MCF 10A (cell line): ENCODE measurements around the gene COL25A1. TPM values are rescaled to one million over a fixed set of nuclear protein-coding genes. Genes with fewer than 3 reads are reported as not detected.
"Not testable (repeated sequence)": the region's sequence is repeated elsewhere in the genome, so short reads cannot be mapped to it uniquely, and the experiment has no call there.

ENCODE experiments used
- BruUV-seq: library from RNA; stranded (reverse); fragments of 400-500 nt; replicated peaks from 2 replicates; lab custom pipeline; 2021; lab: Mats Ljungman, UMichigan
- CTCF ChIA-PET: fragments of 300-600 bp; sonication (Branson Sonifier 250); formaldehyde crosslinking; extraction: SDS; loops from one replicate; lab custom pipeline; 2021; ENCODE audit warnings: antibody characterized with exemption, inconsistent platforms; lab: Yijun Ruan, JAX
- POLR2A ChIA-PET: fragments of 300-600, 350-650 bp; sonication (Branson Sonifier 250); formaldehyde crosslinking; extraction: SDS; loops from one replicate; lab custom pipeline; 2020; ENCODE audit warnings: antibody characterized with exemption, inconsistent platforms; lab: Yijun Ruan, JAX
- DNase-seq: peaks from one replicate; pipeline ENCODE4 v3.0.0-alpha.2; 2018; ENCODE audit not compliant: unreplicated experiment
- H3K27ac Mint-ChIP-seq: one replicate; pipeline ENCODE4 v1.8.0; 2022; ENCODE audit warnings: mild to moderate bottlenecking, low read depth, mixed read lengths; ENCODE audit not compliant: unreplicated experiment
- H3K27me3 Mint-ChIP-seq: one replicate; pipeline ENCODE4 v1.8.0; 2022; ENCODE audit warnings: mixed read lengths; ENCODE audit not compliant: insufficient read depth, unreplicated experiment
- H3K36me3 Mint-ChIP-seq: one replicate; pipeline ENCODE4 v1.8.0; 2022; ENCODE audit warnings: mild to moderate bottlenecking, moderate library complexity, mixed read lengths; ENCODE audit not compliant: insufficient read depth, unreplicated experiment
- H3K4me1 Mint-ChIP-seq: one replicate; pipeline ENCODE4 v1.8.0; 2022; ENCODE audit warnings: mixed read lengths; ENCODE audit not compliant: insufficient read depth, unreplicated experiment
- H3K4me3 Mint-ChIP-seq: one replicate; pipeline ENCODE4 v1.8.0; 2022; ENCODE audit warnings: mild to moderate bottlenecking, moderate library complexity, mixed read lengths; ENCODE audit not compliant: unreplicated experiment
- H3K9me3 Mint-ChIP-seq: one replicate; pipeline ENCODE4 v1.8.0; 2022; ENCODE audit warnings: mixed read lengths; ENCODE audit not compliant: unreplicated experiment
- CTCF ChIP-seq: fragments of 200-600 bp; IDR thresholded peaks from one replicate; pipeline ENCODE4 v1.8.0; 2022; ENCODE audit warnings: antibody characterized with exemption, mild to moderate bottlenecking; ENCODE audit not compliant: unreplicated experiment
- intact Hi-C: fragments of 100-400 bp; cut with micrococcal nuclease; formaldehyde crosslinking; loops from 2 replicates; pipeline ENCODE4 v1.14.1; 2022
- total RNA-seq: library from RNA; stranded (reverse); gene quantifications from 2 replicates; pipeline ENCODE4 v1.2.3, GENCODE V29; 2022

Gene COL25A1
- total RNA-seq, 1 experiment from 2014 or later = not detected

GRCh38 chr4:108874806-108875205, 427.7 kb downstream of the COL25A1 start:
- Mint-ChIP-seq H3K27ac (no peak overlapping the region), H3K27me3 (no peaks in the 10 kb centered on the region), H3K4me1 (no peaks in the 10 kb centered on the region), H3K36me3 (no peaks in the 10 kb centered on the region), H3K9me3 (no peaks in the 10 kb centered on the region), H3K4me3 (no peak overlapping the region)
- POLR2A ChIA-PET = interaction anchor here (0.5 to 0.6 kb wide), 2 partner anchors 26 to 254 kb away, joined by 3 read pairs; partner anchors contain the start of gene RPL34
- CTCF ChIA-PET = no interaction called here
- DNase-seq = no peak
- BruUV-seq = no TSS peak
- intact Hi-C loops = no loop called here
- TF ChIP-seq CTCF = no peak

- CTCF ChIA-PET, H3K4me3 Mint-ChIP-seq, BruUV-seq, H3K27ac Mint-ChIP-seq, H3K36me3 Mint-ChIP-seq, H3K4me1 Mint-ChIP-seq, H3K9me3 Mint-ChIP-seq, DNase-seq, intact Hi-C loops, POLR2A ChIA-PET: not testable (repeated sequence)
- peaks cover 30% of the 10 kb centered on the region for H3K27me3 Mint-ChIP-seq
These were observed 432.5 kb downstream of the COL25A1 start for GRCh38 chr4:108869970-108870369.

- no peak overlapping the region for H3K4me3 Mint-ChIP-seq
- intact Hi-C loops = no loop called here
- H3K4me1 Mint-ChIP-seq = no peaks in the 10 kb centered on the region
- no peak for TF ChIP-seq CTCF
- no peak overlapping the region for H3K27ac Mint-ChIP-seq
- ChIA-PET POLR2A (no interaction called here), CTCF (no interaction called here)
- H3K9me3 Mint-ChIP-seq = no peaks in the 10 kb centered on the region
- BruUV-seq = no TSS peak
- H3K36me3 Mint-ChIP-seq = no peaks in the 10 kb centered on the region
- no peak for DNase-seq
- H3K27me3 Mint-ChIP-seq = peaks cover 30% of the 10 kb centered on the region
These were observed 433.7 kb downstream of the COL25A1 start for GRCh38 chr4:108868606-108869227.

- CTCF ChIA-PET = no interaction called here
- intact Hi-C loops = no loop called here
- H3K36me3 Mint-ChIP-seq = no peaks in the 10 kb centered on the region
- DNase-seq = no peak
- TF ChIP-seq CTCF = no peak
- no peak overlapping the region for H3K27ac Mint-ChIP-seq
- peaks cover 30% of the 10 kb centered on the region for H3K27me3 Mint-ChIP-seq
- POLR2A ChIA-PET = no interaction called here
- H3K9me3 Mint-ChIP-seq = no peaks in the 10 kb centered on the region
- BruUV-seq = no TSS peak
- no peak overlapping the region for H3K4me3 Mint-ChIP-seq
- no peaks in the 10 kb centered on the region for H3K4me1 Mint-ChIP-seq
These were observed 435.0 kb downstream of the COL25A1 start for GRCh38 chr4:108867476-108867875.
